ENCODE data around the gene APAF1.

Gene APAF1

DNA sequence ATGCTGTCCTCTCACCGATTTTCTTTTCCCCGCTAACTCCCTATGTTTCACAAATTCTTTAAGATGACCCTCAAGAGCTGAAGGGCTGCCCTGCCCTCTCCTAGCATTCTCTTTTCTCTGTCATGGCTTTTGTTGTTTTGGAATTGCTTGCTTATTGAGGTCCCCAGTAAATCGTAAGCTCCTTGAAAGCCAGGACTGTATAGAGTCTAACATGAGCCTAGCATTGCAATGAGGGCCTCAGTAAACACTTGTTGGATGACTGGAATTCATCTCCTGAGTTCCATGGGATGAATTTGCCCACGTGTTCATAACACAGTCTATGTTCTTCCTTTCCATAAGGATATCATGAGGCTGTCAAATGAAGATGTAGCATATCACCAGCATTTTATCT is 92.2 kb downstream of the APAF1 start:
- no peak for TF ChIP-seq CTCF (IDR thresholded peaks at IDR 0.05; ENCODE audit: insufficient read depth, low read depth, low read length, missing control alignments)
- no peak for DNase-seq (ENCODE audit: low read depth)

GRCh38 chr12:98738002-98738401 is 92.9 kb downstream of the APAF1 start:
- TF ChIP-seq CTCF (IDR thresholded peaks at IDR 0.05; ENCODE audit: insufficient read depth, low read depth, low read length, missing control alignments), result no peak
- H3K4me3 ChIP-seq (ENCODE audit: low read depth, low read length), result no peak overlapping the region
- DNase-seq (ENCODE audit: low read depth), result no peak

More for the DNA sequence above, 92.2 kb downstream of the APAF1 start:
- no peak overlapping the region for H3K4me3 ChIP-seq (ENCODE audit: low read depth, low read length)

DNA sequence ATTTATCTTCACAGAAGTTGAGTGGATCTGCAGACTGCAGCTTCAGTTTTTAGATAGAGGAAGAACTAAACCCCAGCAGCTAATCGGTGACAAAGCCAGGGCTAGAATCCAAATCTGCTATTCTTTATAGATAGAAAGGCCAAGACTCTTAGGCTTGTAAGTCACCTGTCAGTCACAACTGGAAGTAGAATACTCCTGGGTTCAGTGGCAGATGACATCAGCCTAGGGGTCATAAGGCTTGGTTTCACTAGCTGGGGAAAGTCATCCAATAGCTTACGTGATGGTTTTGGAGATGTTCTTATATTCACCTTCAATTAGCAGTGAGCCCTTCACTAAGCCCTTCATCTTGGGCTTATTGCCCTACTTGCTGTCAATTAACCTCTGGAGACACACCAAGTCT is 93.4 kb downstream of the APAF1 start:
- DNase-seq (ENCODE audit: low read depth), result no peak
- no peak for TF ChIP-seq CTCF (IDR thresholded peaks at IDR 0.05; ENCODE audit: insufficient read depth, low read depth, low read length, missing control alignments)
- H3K4me3 ChIP-seq (ENCODE audit: low read depth, low read length), result no peak overlapping the region

DNA sequence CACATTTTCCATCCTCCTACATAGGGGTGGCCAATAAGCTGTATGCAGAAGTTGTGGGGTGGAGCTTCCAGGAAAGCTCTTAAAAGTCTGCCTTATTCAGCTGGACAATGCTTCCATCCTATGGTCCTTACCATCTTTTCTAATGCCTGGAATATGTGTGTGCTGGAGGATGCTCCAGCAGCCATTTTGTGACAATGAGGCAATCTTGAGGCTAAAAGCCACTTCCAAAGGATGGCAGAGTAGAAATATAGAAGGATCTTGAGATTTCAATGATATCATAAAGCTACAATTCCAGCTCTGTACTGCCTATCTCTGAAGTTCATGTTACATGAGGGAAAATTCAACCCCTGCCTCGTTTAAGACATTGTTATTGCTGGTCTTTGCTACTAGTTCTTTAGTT is 95.7 kb downstream of the APAF1 start:
- DNase-seq (ENCODE audit: low read depth), result no peak
- H3K4me3 ChIP-seq (ENCODE audit: low read depth, low read length), result no peak overlapping the region
- TF ChIP-seq CTCF (IDR thresholded peaks at IDR 0.05; ENCODE audit: insufficient read depth, low read depth, low read length, missing control alignments), result no peak

GRCh38 chr12:98741196-98741555 is 96.1 kb downstream of the APAF1 start:
- no peak for TF ChIP-seq CTCF (IDR thresholded peaks at IDR 0.05; ENCODE audit: insufficient read depth, low read depth, low read length, missing control alignments)
- DNase-seq (ENCODE audit: low read depth), result no peak
- no peak overlapping the region for H3K4me3 ChIP-seq (ENCODE audit: low read depth, low read length)

GRCh38 chr12:98741556-98742265 is 96.6 kb downstream of the APAF1 start:
- TF ChIP-seq CTCF (IDR thresholded peaks at IDR 0.05; ENCODE audit: insufficient read depth, low read depth, low read length, missing control alignments), result no peak
- no peak overlapping the region for H3K4me3 ChIP-seq (ENCODE audit: low read depth, low read length)
- DNase-seq (ENCODE audit: low read depth), result no peak

- H3K4me3 ChIP-seq (ENCODE audit: low read depth, low read length), result no peak overlapping the region
- DNase-seq (ENCODE audit: low read depth), result peak; percentile 44
- peak; percentile 72 for TF ChIP-seq CTCF (IDR thresholded peaks at IDR 0.05; ENCODE audit: insufficient read depth, low read depth, low read length, missing control alignments)
These were observed 98.4 kb downstream of the APAF1 start for GRCh38 chr12:98743362-98743953.
